HepG2 (cell line): ENCODE data around the gene AHCYL2. TPM values are rescaled to one million over a fixed set of nuclear protein-coding genes. Genes with fewer than 3 reads are reported as not detected.

Experiments
- ATAC-seq: fragments of 200-7000 bp; cut with Tn5 transposase; 3 replicates; pipeline ENCODE4 v1.9.1; 2020; ENCODE audit warnings: mild to moderate bottlenecking, moderate library complexity
- BruUV-seq: library from RNA; stranded (reverse); fragments of 400-500 nt; replicated peaks from 2 replicates; lab custom pipeline; 2021; lab: Mats Ljungman, UMichigan
- CTCF ChIA-PET: fragments of 300-600 bp; formaldehyde crosslinking; extraction: SDS; loops from one replicate; lab custom pipeline; 2021; ENCODE audit warnings: low total read pairs, inconsistent platforms, low intra/inter-chr PET ratio; lab: Yijun Ruan, JAX
- POLR2A ChIA-PET: fragments of 350-600 bp; sonication (Branson Sonifier 250); formaldehyde crosslinking; loops from one replicate; lab custom pipeline; 2020; ENCODE audit warnings: antibody characterized with exemption, inconsistent platforms; lab: Yijun Ruan, JAX
- DNase-seq: peaks from one replicate; pipeline ENCODE4 v3.0.0-alpha.2; 2015; ENCODE audit warnings: low spot score
- FAIRE-seq: peaks from 3 replicates; lab custom pipeline; 2011; peaks lifted over from hg19 to GRCh38; lab: Jason Lieb, UNC
- H2AFZ ChIP-seq: one replicate; pipeline ENCODE4 v1.6.1; 2011; ENCODE audit warnings: low read length, inconsistent platforms
- H3K27ac ChIP-seq: fragments of 300-600 bp; 3 replicates; pipeline ENCODE4 v1.8.0; 2011; ENCODE audit warnings: mixed run types, mild to moderate bottlenecking, mixed read lengths, low read length, inconsistent platforms; ENCODE audit not compliant: insufficient read depth; ENCODE audit errors: extremely low read length
- H3K27me3 ChIP-seq, 2 experiments: fragments of 200-600 bp in 1 of 2; 2 replicates in 1 of 2; 3 replicates in 1 of 2; pipeline versions ENCODE4 v1.6.0 to v1.8.0; 2011; ENCODE audit warnings: low read length in 2 of 2, mild to moderate bottlenecking in 2 of 2, moderate library complexity in 2 of 2, inconsistent platforms in 1 of 2; ENCODE audit not compliant: insufficient read depth in 2 of 2, control insufficient read depth in 1 of 2
- H3K36me3 ChIP-seq, 2 experiments: fragments of 200-600 bp in 1 of 2; replicated peaks in 1 of 2; 2 replicates in 1 of 2; 3 replicates in 1 of 2; pipeline versions ENCODE4 v1.5.1 to v1.8.0; 2011; ENCODE audit warnings: low read length in 2 of 2, inconsistent platforms in 1 of 2; ENCODE audit not compliant: insufficient read depth in 2 of 2, control insufficient read depth in 1 of 2
- H3K4me1 ChIP-seq: 2 replicates; pipeline ENCODE4 v1.5.1; 2012; ENCODE audit warnings: low read length, inconsistent platforms; ENCODE audit not compliant: insufficient read depth
- H3K4me2 ChIP-seq: 2 replicates; pipeline ENCODE4 v1.6.0; 2011; ENCODE audit warnings: low read depth, low read length, inconsistent platforms
- H3K4me3 ChIP-seq, 3 experiments: fragments of 200-600 bp in 1 of 3; sonication (generic), shearing (Covaris generic) in 1 of 3; replicated peaks in 1 of 3; 2 replicates each; pipeline ENCODE4 v1.5.1; 2011 to 2016; ENCODE audit warnings: low read length in 3 of 3, inconsistent platforms in 2 of 3, low read depth in 2 of 3, mild to moderate bottlenecking in 2 of 3, control low read depth in 1 of 3, mixed read lengths in 1 of 3; ENCODE audit not compliant: insufficient read depth in 1 of 3
- H3K79me2 ChIP-seq: one replicate; pipeline ENCODE4 v1.6.1; 2011; ENCODE audit warnings: low read length, inconsistent platforms; ENCODE audit not compliant: insufficient read depth
- H3K9ac ChIP-seq: 2 replicates; pipeline ENCODE4 v1.6.0; 2011; ENCODE audit warnings: mild to moderate bottlenecking, low read depth, low read length, inconsistent platforms; ENCODE audit not compliant: insufficient read depth
- H3K9me3 ChIP-seq: 2 replicates; pipeline ENCODE4 v1.5.1; 2012; ENCODE audit warnings: mild to moderate bottlenecking, low read length
- H4K20me1 ChIP-seq: 2 replicates; pipeline ENCODE4 v1.6.0; 2011; ENCODE audit warnings: inconsistent platforms, mild to moderate bottlenecking, low read length, moderate library complexity; ENCODE audit not compliant: insufficient read depth
- SALL1 ChIP-seq: sonication (generic); formaldehyde crosslinking; IDR thresholded peaks from 2 replicates; pipeline ENCODE4 v1.8.0; 2022; ENCODE audit warnings: mild to moderate bottlenecking, missing genetic modification reagents
- ZFP36L1 ChIP-seq: sonication (generic); formaldehyde crosslinking; IDR thresholded peaks from 2 replicates; pipeline ENCODE4 v1.8.0; 2022; ENCODE audit warnings: mild to moderate bottlenecking, missing genetic modification reagents, moderate library complexity
- ZMYM2 ChIP-seq: sonication (generic); formaldehyde crosslinking; IDR thresholded peaks from 2 replicates; pipeline ENCODE4 v1.8.0; 2022; ENCODE audit warnings: mild to moderate bottlenecking, missing genetic modification reagents
- ZNF326 ChIP-seq: sonication (generic); formaldehyde crosslinking; IDR thresholded peaks from 2 replicates; pipeline ENCODE4 v1.4.0; 2020; ENCODE audit warnings: missing genetic modification reagents, borderline replicate concordance
- WGBS: methylation state at CpG from one replicate; pipeline ENCODE4 v1.1.6; 2017; ENCODE audit warnings: low lambda C conversion rate; 5-methylcytosine and 5-hydroxymethylcytosine counted together
- in situ Hi-C: cut with HindIII; loops from 2 replicates; pipeline ENCODE4 v1.10.0; 2017; ENCODE audit warnings: low pct_unique_long_range_greater_than_20kb; ENCODE audit not compliant: extremely low pct_ligation_motif_present
- intact Hi-C: fragments of 100-400 bp; cut with micrococcal nuclease; formaldehyde crosslinking; loops from one replicate; pipeline ENCODE4 v1.10.0; 2022; ENCODE audit not compliant: unreplicated experiment
- polyA plus RNA-seq, 8 experiments: library from polyadenylated mRNA; depleted of rRNA in 3 of 8; stranded (reverse) in 7 of 8; unstranded in 1 of 8; fragments of >200 nt; fragmentation: Illumina TruSeq in 4 of 8; extraction: Trizol in 4 of 8; gene quantifications; 2 replicates each; pipeline versions ENCODE4 v1.2.1 to v1.2.3, GENCODE V29; 2011 to 2016; ENCODE audit warnings: low read depth in 4 of 8, missing spikeins in 1 of 8, mixed read lengths in 1 of 8; ENCODE audit not compliant: insufficient read depth in 1 of 8
- total RNA-seq, 5 experiments: library from RNA; depleted of rRNA; stranded (reverse); fragments of >200 nt; fragmentation: Illumina TruSeq; extraction: Trizol; gene quantifications; 2 replicates each; pipeline ENCODE4 v1.2.3, GENCODE V29; 2016; ENCODE audit warnings: low read depth in 1 of 5

Gene AHCYL2
- total and polyA plus RNA-seq, 2 of the 13 experiments (the other 11 are each of a cell fraction or from before 2014, with no cell fraction given), result 9.5 to 14.7 TPM

- Histone ChIP-seq H3K9ac (no peak overlapping the region), H4K20me1 (no peaks in the 10 kb centered on the region), H3K27ac (no peak overlapping the region), H3K4me3 (no peak overlapping the region), H3K79me2 (no peaks in the 10 kb centered on the region), H2AFZ (no peak overlapping the region), H3K36me3 (peaks cover 1 to 25% of the 10 kb centered on the region in 2 experiments; a peak in 3 of 5 replicates), H3K9me3 (no peaks in the 10 kb centered on the region), H3K4me1 (no peaks in the 10 kb centered on the region), H3K4me2 (no peak overlapping the region), H3K27me3 (no peaks in the 10 kb centered on the region)
- ATAC-seq (no peak), DNase-seq (no peak), FAIRE-seq (no peak)
- WGBS, result 85% methylated on average over 2 of the region's 2 CpGs
- intact Hi-C loops, result no loop called here
- ChIA-PET CTCF (no interaction called here), POLR2A (no interaction called here)
- TF ChIP-seq ZFP36L1 (CRISPR knock-in tag) (no peak), SALL1 (CRISPR knock-in tag) (no peak)
- BruUV-seq, result no TSS peak
- in situ Hi-C loops, result no loop called here
Observed at GRCh38 chr7:129452589-129453231, 227.9 kb downstream of the AHCYL2 start.

- no peaks in the 10 kb centered on the region for H3K27me3 ChIP-seq
- intact Hi-C loops, result no loop called here
- ChIA-PET CTCF (no interaction called here), POLR2A (no interaction called here)
- no peak for FAIRE-seq
- no peaks in the 10 kb centered on the region for H4K20me1 ChIP-seq
- BruUV-seq, result no TSS peak
- no peaks in the 10 kb centered on the region for H3K4me1 ChIP-seq
- no peak overlapping the region for H2AFZ ChIP-seq
- H3K79me2 ChIP-seq, result no peaks in the 10 kb centered on the region
- no peak overlapping the region for H3K4me2 ChIP-seq
- DNase-seq, result no peak
- no peaks in the 10 kb centered on the region for H3K9me3 ChIP-seq
- no peak for ATAC-seq
- no peak overlapping the region for H3K4me3 ChIP-seq
- H3K36me3 ChIP-seq, result peaks cover 1 to 35% of the 10 kb centered on the region in 2 experiments; a peak in 3 of 5 replicates
- WGBS, result 100% methylated on average over 1 of the region's 1 CpG
- H3K9ac ChIP-seq, result no peak overlapping the region
- no peak overlapping the region for H3K27ac ChIP-seq
- TF ChIP-seq ZMYM2 (CRISPR knock-in tag) (no peak), ZNF326 (CRISPR knock-in tag) (no peak)
- in situ Hi-C loops, result no loop called here
Observed at GRCh38 chr7:129453510-129454248, 228.8 kb downstream of the AHCYL2 start.
